ENCODE measurements around the gene PPARD.

PPARD gene

DNA sequence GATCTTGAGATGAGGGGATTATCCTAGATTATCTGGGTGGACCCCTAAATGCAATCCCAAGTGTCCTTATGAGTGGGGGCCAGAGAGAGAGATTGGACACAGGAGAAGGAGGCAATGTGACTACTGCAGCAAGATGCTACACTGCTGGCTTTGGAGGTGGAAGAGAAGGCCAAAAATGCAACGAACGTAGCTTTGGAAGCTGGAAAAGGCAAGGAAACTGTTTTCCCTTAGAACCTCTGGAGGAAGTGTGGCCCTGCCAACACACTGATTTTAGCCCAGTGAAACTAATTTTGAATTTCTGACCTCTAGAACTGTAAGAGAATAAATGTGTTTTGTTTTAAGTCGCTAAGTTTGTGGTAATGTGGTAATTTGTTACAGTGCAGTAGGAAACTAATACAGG lies 15.7 kb downstream of the PPARD start:
- no peak overlapping the region for H3K27ac Mint-ChIP-seq
- no peak overlapping the region for H3K4me3 Mint-ChIP-seq
- peaks cover 59% of the 10 kb centered on the region for H3K4me1 Mint-ChIP-seq (ENCODE audit: low read depth)
- H3K27me3 Mint-ChIP-seq, result no peaks in the 10 kb centered on the region
- no peak for DNase-seq
- peaks cover 63% of the 10 kb centered on the region for H3K36me3 Mint-ChIP-seq (ENCODE audit: low read depth)
- H3K9me3 Mint-ChIP-seq, result no peaks in the 10 kb centered on the region

DNA sequence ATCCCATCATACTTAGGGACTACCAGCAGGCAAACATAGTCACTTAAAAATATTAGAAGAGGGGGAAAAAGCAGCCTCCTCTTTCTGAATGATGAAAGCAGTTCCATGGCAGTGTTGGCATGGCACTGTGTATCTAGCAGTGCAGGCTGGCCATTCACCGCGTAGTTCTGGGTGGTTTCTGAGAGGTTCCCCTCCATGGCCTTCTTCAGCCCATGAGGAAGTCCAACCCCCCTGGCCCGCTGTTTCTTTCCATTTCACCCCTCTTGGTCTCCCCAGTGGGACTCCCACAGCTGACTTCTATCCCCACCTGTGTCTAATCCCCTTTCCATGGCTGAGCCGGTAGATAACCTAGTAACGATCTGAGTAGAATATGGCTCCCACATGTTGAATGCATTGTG lies 17.0 kb downstream of the PPARD start:
- H3K27ac Mint-ChIP-seq, result no peak overlapping the region
- no peak for DNase-seq
- peaks cover 62% of the 10 kb centered on the region for H3K4me1 Mint-ChIP-seq (ENCODE audit: low read depth)
- H3K27me3 Mint-ChIP-seq, result no peaks in the 10 kb centered on the region
- H3K9me3 Mint-ChIP-seq, result no peaks in the 10 kb centered on the region
- H3K4me3 Mint-ChIP-seq, result no peak overlapping the region
- H3K36me3 Mint-ChIP-seq (ENCODE audit: low read depth), result peaks cover 54% of the 10 kb centered on the region

DNA sequence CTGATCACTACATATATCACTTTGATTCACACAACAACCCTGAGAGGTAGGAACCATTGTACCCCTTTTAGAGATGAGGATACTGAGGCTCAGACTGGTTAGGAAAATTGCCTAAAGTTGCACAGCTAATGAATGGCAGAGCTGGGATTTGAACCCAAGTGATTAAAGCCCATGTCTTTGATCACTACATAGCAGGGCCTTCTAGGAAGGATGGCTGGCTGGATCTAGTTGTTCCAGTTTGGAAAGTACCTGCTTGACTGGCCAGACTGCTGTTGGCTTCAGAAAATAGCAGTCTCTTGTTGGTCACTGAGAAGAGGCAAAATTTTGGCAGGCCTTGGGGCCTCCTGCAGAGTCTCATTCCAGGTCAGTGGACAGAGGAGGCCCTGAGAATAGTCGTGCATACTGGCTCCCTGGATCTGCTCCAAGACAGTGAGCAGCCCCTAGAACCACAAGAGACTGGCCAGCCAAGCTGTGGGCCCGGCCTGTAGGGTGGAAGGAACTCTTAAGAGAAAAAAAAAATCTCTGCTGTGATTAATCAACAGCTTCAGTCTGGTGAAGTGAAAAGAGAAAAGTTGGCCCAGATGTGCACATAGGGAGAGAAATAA lies 17.5 kb downstream of the PPARD start:
- H3K36me3 Mint-ChIP-seq (ENCODE audit: low read depth), result peaks cover 49% of the 10 kb centered on the region
- H3K4me1 Mint-ChIP-seq (ENCODE audit: low read depth), result peaks cover 58% of the 10 kb centered on the region
- H3K27ac Mint-ChIP-seq, result peak overlapping the region; percentile 45
- no peak for DNase-seq
- no peak overlapping the region for H3K4me3 Mint-ChIP-seq
- no peaks in the 10 kb centered on the region for H3K27me3 Mint-ChIP-seq
- no peaks in the 10 kb centered on the region for H3K9me3 Mint-ChIP-seq

DNA sequence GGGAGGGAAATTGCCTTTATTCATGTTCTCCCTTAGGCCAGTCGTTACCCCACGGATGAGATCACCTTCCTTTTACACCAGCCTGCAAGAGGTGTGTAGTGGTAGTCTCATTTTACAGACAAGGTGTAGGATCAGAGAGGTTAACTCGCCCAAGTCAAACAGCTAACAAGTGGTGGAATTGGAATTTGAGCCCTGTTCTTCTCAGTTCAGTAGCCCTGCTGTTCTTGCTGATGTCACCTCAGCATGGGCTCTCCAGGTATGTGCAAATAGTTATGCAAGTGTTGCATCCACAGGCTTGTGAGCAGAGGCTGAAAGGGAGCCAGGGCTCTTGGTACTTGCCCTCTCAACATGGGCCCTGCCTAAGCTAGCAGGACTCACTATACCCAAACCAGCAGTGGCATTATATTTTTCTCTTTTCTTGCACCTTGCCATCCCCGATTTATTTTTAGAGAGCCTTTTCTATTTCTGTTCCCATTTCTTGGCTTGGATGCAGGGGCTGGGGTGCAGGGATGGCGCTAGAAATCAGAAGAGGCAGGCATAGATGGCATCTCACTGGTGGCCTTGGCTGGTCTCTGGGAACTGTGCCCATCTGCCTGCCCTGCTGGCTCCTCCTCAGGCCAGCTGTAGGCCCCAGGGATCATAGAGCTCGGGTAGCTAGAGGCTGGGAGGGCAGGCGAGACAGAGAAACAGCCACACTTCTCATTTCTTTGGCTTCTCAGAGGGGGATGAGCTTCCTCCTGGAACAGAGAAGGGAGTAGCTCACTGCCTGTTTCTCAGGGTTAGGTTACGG lies 18.2 kb downstream of the PPARD start:
- Mint-ChIP-seq H3K27me3 (no peaks in the 10 kb centered on the region), H3K4me3 (no peak overlapping the region), H3K9me3 (no peaks in the 10 kb centered on the region), H3K36me3 (ENCODE audit: low read depth) (peaks cover 45% of the 10 kb centered on the region), H3K27ac (peak overlapping the region; percentile 45), H3K4me1 (ENCODE audit: low read depth) (peaks cover 57% of the 10 kb centered on the region)
- no peak for DNase-seq

DNA sequence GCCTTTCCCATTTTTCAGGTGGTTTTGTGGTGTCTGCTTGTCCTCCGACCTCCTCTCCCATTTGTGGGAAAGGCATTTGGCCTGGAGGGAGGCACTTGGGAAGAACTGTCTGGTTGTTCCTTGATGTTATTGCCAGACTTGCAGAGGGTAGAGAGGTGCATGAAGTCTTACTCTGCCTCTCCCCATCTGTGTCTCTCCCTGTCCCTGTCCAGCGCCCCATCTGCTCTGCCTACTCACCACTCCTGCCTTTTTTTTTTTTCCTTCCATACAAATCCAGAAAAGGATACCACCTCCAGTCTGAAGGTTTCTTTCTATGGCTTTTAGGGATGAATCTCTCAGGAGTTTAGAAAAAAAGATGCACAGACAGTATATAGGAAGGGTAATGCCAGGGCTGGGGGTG lies 19.8 kb downstream of the PPARD start:
- Mint-ChIP-seq H3K4me3 (no peak overlapping the region), H3K27ac (peak overlapping the region; percentile 12), H3K9me3 (peaks cover 4% of the 10 kb centered on the region), H3K27me3 (no peaks in the 10 kb centered on the region), H3K36me3 (ENCODE audit: low read depth) (peaks cover 34% of the 10 kb centered on the region), H3K4me1 (ENCODE audit: low read depth) (peaks cover 59% of the 10 kb centered on the region)
- DNase-seq, result no peak

DNA sequence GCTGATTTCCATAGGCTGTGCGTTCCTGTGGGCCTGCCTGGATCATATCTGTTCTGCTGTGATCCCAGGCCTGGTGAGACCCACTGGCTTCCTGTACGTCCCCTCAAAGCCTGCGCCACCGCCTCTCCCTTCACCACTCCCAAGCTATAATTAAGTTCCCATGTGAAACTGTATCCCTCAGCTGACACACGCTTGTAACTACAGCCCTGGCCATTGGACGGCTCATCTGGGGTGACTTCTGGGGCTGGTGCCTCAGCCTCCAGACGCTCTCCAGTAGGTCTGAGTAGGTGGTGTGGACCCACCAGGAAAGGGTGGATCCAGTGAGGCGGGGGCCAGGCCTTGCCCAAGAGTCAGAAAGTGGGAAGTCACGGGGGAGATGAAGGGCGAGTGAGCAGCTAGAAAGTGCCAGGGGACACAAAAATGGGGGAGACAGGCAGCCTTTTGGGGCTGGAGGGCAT lies 21.0 kb downstream of the PPARD start:
- Mint-ChIP-seq H3K4me1 (ENCODE audit: low read depth) (peaks cover 67% of the 10 kb centered on the region), H3K36me3 (ENCODE audit: low read depth) (peaks cover 30% of the 10 kb centered on the region), H3K4me3 (no peak overlapping the region), H3K9me3 (peaks cover 4% of the 10 kb centered on the region), H3K27ac (peak overlapping the region; percentile 11), H3K27me3 (no peaks in the 10 kb centered on the region)
- no peak for DNase-seq

DNA sequence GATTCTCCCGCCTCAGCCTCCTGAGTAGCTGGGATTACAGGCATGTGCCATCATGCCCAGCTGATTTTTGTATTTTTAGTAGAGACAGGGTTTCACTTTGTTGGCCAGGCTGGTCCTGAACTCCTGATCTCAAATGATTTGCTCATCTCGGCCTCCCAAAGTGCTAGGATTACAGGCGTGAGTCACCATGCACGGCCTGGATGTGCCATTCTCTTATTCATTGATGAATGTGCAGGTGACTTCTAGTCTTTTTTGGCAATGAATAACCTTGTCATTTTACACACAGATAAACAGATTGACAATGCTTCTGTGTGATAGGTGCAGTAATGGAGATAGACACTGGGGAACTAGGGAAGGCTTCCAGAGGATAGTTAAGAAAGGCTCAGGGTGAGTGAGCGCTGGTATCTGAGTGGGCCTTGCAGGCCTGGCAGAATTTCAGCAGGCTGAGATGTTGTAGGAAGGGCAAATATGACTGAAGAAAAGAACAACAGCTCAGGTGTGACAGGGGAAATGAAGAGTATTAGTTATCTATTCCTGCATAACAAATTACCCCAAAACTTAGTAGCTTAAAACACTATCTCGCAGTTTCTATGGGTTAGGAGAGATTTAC lies 23.3 kb downstream of the PPARD start:
- no peak for DNase-seq
- Mint-ChIP-seq H3K9me3 (peaks cover 4% of the 10 kb centered on the region), H3K4me1 (ENCODE audit: low read depth) (peaks cover 74% of the 10 kb centered on the region), H3K36me3 (ENCODE audit: low read depth) (peaks cover 19% of the 10 kb centered on the region), H3K27me3 (no peaks in the 10 kb centered on the region), H3K4me3 (no peak overlapping the region), H3K27ac (peak overlapping the region; percentile 61)

DNA sequence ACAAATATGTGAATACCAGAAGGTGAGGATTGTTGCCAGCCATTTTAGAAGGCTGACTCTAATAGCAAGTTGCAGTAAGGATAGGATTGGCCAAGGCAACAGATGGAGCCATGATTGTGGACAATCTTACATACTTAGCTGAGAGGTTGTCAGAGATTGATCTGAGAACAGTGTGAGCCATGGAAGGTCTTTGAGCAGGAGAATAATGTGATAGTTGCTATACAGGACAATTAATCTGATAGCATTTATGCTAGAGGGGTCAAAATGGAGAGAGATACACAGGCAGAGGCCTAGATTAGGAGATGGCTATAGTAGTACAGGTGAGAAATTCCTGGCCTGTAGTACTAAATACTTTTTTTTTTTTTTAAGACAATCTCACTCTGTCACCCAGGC lies 23.8 kb downstream of the PPARD start:
- H3K9me3 Mint-ChIP-seq, result peaks cover 4% of the 10 kb centered on the region
- H3K4me3 Mint-ChIP-seq, result no peak overlapping the region
- peak overlapping the region; percentile 23 for H3K27ac Mint-ChIP-seq
- H3K27me3 Mint-ChIP-seq, result no peaks in the 10 kb centered on the region
- DNase-seq, result no peak
- H3K36me3 Mint-ChIP-seq (ENCODE audit: low read depth), result peaks cover 18% of the 10 kb centered on the region
- H3K4me1 Mint-ChIP-seq (ENCODE audit: low read depth), result peaks cover 74% of the 10 kb centered on the region

DNA sequence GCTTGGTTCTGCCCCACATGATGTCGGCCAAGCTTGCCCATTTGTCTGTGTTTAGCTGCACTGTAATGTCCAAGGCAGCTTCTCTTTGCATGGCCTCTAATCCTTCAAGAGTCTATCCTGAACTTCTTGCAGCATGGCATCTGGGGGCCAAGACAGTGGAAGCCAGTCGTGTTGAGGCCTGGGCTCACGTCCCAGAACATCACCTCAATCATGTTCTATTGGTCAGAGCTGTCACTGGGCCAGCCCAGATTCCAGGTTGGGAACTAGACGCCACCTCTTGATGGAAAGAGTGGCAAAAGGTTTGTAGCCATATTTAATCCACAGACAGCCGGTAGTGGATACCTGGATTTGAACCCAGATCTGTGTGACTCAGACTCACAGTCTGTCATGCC lies 25.3 kb downstream of the PPARD start:
- peak overlapping the region; percentile 87 for H3K27ac Mint-ChIP-seq
- H3K4me1 Mint-ChIP-seq (ENCODE audit: low read depth), result peaks cover 70% of the 10 kb centered on the region
- H3K4me3 Mint-ChIP-seq, result no peak overlapping the region
- no peaks in the 10 kb centered on the region for H3K27me3 Mint-ChIP-seq
- peaks cover 16% of the 10 kb centered on the region for H3K36me3 Mint-ChIP-seq (ENCODE audit: low read depth)
- peaks cover 4% of the 10 kb centered on the region for H3K9me3 Mint-ChIP-seq
- no peak for DNase-seq

DNA sequence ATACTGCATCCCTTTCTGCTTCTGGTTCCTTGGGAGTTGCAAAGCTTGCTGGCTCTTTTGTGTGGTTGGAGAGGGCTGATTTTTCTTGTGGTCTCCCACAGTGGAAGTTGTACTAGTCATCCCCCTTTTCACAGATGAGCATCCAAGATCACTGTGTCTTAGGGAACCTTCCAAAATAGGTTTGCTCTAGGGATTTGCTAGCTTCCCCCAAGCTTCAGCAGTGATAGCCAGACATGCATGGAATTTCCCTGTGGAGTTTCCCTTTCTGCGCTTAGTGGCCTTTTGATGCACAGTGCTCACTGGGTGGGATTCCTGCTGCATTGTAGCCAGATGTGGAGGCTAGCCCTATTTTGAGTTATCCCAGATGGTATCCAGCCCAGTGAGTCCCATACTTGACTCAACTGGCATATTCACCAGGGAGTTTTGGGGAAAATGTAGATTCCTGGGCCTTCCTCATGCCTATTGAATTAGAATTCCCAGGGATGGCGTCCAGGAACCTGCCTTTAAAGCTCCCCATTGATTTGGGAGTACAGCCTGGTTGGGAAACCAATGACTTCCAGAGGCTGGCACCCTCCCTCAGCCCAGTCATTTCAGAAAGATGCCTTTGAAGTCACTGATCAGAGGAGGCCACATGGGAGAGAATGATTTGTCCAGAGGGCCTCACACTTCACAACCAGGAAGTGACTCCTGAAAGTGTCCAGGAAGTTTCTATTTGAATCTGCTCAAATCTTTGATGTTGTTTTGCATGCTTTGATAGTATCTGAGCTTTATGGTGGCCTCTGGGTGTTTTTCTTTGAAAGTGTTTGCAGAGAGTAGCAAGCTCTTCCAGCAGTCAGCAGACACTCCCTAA lies 25.9 kb downstream of the PPARD start:
- H3K27me3 Mint-ChIP-seq, result no peaks in the 10 kb centered on the region

DNA sequence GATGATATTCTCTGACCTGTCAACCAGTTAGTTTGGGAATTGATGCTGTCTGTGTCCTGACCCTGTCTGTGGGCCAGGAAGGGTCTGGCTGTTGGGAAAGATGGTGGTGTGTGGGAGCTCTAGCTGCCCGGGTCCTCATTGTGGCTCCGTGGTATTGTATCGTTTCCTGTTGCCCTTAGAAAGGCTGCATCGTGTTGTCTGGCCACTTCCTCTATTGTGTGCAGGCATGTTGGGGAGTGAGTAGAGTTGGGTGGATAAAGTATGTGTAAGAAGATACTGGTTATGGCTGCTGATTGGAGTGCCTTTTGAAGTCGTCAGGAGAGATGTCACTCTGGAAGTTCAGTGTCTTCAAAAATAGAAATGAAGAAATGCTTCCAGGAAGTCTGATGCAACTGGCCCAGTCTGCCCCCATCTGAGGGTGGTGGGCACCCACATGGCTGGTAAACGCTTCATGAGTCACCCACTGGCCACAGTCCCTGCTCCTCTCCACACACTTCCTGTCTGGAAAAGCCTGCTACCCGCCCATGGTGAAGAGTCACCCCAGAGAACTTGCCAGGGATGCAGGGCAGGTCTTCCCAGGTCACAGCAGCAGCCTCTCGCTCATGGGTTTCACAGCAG lies 27.9 kb downstream of the PPARD start:
- H3K9me3 Mint-ChIP-seq, result peaks cover 4% of the 10 kb centered on the region
- DNase-seq, result peak; percentile 59
- peak overlapping the region; percentile 92 for H3K27ac Mint-ChIP-seq
- H3K4me1 Mint-ChIP-seq (ENCODE audit: low read depth), result peaks cover 66% of the 10 kb centered on the region
- peak overlapping the region; percentile 49 for H3K4me3 Mint-ChIP-seq
- peaks cover 24% of the 10 kb centered on the region for H3K36me3 Mint-ChIP-seq (ENCODE audit: low read depth)
- no peaks in the 10 kb centered on the region for H3K27me3 Mint-ChIP-seq

More for the DNA sequence above, 25.9 kb downstream of the PPARD start:
- no peak for DNase-seq
- H3K4me1 Mint-ChIP-seq (ENCODE audit: low read depth), result peaks cover 69% of the 10 kb centered on the region
- peaks cover 4% of the 10 kb centered on the region for H3K9me3 Mint-ChIP-seq
- H3K27ac Mint-ChIP-seq, result peak overlapping the region; percentile 87
- H3K4me3 Mint-ChIP-seq, result no peak overlapping the region
- peaks cover 20% of the 10 kb centered on the region for H3K36me3 Mint-ChIP-seq (ENCODE audit: low read depth)

DNA sequence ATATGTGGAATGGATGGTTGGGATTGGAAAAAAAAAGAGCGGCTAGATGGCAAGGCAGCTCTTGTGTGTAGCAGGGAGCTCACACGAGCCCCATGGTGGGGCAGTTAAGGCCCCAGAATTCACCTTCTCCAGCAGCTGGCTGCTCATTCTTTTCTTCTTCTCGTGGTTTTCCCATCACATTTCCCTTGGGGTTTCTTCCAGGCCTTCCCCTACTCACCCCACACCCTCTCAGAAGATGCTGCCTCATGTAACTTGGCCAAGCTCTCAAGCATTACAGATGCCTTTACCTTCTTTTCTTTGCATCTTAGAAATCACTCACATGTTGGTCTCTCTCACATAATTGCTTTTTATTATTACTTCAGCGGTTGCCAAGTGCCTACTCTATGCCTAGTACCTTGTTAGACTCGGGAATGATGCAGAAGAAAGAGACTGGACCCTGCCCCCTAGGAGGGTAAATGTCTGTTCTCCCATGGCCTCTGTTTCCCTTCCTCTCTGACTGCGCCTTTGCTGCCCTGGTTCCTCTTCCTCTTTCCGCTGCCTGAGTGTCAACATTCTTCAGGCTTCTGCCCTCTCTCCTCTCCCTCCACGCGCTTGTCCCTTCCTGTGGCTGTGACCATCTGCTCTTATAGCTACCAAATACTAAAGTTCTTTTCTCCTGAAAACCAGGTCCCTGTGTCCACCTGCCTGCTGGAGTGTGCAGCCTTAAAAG lies 28.6 kb downstream of the PPARD start:
- peaks cover 60% of the 10 kb centered on the region for H3K4me1 Mint-ChIP-seq (ENCODE audit: low read depth)
- no peak for DNase-seq
- H3K27ac Mint-ChIP-seq, result peak overlapping the region; percentile 92
- H3K27me3 Mint-ChIP-seq, result no peaks in the 10 kb centered on the region
- peaks cover 24% of the 10 kb centered on the region for H3K36me3 Mint-ChIP-seq (ENCODE audit: low read depth)
- no peak overlapping the region for H3K4me3 Mint-ChIP-seq
- peaks cover 4% of the 10 kb centered on the region for H3K9me3 Mint-ChIP-seq

DNA sequence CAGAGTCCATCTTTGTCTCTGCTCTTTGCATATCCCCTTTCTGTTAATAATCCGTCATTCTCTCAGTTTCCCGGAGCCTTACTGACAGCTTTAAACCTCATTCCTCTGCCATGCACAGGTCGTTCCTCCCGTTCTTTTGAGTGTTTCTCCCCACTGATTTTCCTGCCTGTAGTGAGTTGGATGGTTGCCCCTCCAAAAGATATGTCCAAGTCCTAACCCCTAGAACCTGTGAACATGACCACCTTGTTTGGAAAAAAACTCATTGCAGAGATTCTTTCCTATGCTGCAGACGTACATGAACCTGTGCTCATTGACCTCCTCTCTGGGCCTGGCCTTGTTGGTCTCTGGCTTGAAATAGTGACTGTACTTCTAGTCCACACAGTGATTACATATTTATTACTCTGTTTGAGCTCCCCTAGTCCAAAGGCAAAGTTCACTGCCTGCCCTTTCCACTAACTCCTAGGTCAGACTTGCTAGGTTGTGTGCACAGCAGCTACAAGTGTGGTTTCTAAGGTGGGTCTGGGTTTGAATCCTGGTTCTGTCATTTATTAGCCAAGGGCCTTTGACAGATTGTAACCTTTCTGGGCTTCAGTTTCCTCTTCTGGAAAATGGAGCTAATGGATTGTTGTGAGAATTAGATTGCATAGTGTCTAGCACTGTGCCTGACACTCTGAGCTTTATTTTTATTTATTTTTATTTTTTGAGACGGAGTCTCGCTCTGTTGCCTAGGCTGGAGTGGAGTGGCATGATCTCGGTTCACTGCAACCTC lies 29.3 kb downstream of the PPARD start:
- Mint-ChIP-seq H3K4me3 (no peak overlapping the region), H3K4me1 (ENCODE audit: low read depth) (peaks cover 62% of the 10 kb centered on the region), H3K36me3 (ENCODE audit: low read depth) (peaks cover 24% of the 10 kb centered on the region), H3K27ac (peak overlapping the region; percentile 92), H3K27me3 (no peaks in the 10 kb centered on the region), H3K9me3 (peaks cover 4% of the 10 kb centered on the region)
- no peak for DNase-seq

Data from activated T-cell treated with anti-CD3 and anti-CD28 coated beads, Interleukin-2, amount 50 U/mL, for 24 hours (primary cell).